Measurements from ENCODE around the gene NAT16. TPM values are rescaled to one million over a fixed set of nuclear protein-coding genes. Genes with fewer than 3 reads are reported as not detected.
A peak's percentile ranks its signal among the peaks of the same experiment; 100 is the strongest.

NAT16 gene
- total and polyA plus RNA-seq, 9 of the 15 experiments (the other 6 are each of a cell fraction or from before 2014, with no cell fraction given) = 0.04 TPM; not detected in 8

- TF ChIP-seq NCOA2 (IDR thresholded peaks at IDR 0.05; ENCODE audit: partially characterized antibody in 2 of 2) (no peak), ZNF707 (CRISPR knock-in tag; conservative IDR thresholded peaks at IDR 0.05) (no peak), ZNF592 (IDR thresholded peaks at IDR 0.05) (peak; percentile 54), STAT5A (IDR thresholded peaks at IDR 0.05; ENCODE audit: borderline replicate concordance, low read length) (no peak), DACH1 (IDR thresholded peaks at IDR 0.05; ENCODE audit: partially characterized antibody) (no peak), ZNF311 (CRISPR knock-in tag; IDR thresholded peaks at IDR 0.05) (no peak), HNRNPUL1 (IDR thresholded peaks at IDR 0.05; ENCODE audit: low read length) (no peak), ETV1 (tag; conservative IDR thresholded peaks at IDR 0.05; ENCODE audit: low read depth) (peak; percentile 41), E2F1 (CRISPR knock-in tag; IDR thresholded peaks at IDR 0.05) (no peak), ZNF407 (IDR thresholded peaks at IDR 0.05; ENCODE audit: low read depth) (no peak), MAZ (CRISPR knock-in tag; conservative IDR thresholded peaks at IDR 0.05 in 1 of 2, IDR thresholded peaks at IDR 0.05 in 1 of 2) (peak in 1 of 2 experiments; percentile 64; a peak in 1 of 4 replicates)
Measured at GRCh38 chr7:101126651-101127459, 53.2 kb downstream of the NAT16 start, which contains the start of gene SERPINE1 (continued).
